T-cell (primary cell): ENCODE measurements around the gene PCDH9. TPM values are rescaled to one million over a fixed set of nuclear protein-coding genes. Genes with fewer than 3 reads are reported as not detected.

Experiments used
- ATAC-seq, 4 experiments: fragments of 200-7000 bp in 3 of 4; fragments of 150-1000 bp in 1 of 4; cut with Tn5 transposase; replicated peaks in 1 of 4; 1 replicate in 3 of 4; 2 replicates in 1 of 4; pipeline ENCODE4 v1.10.0; 2021; ENCODE audit warnings: moderate library complexity in 3 of 4, mild to moderate bottlenecking in 2 of 4, moderate number of reproducible peaks in 1 of 4
- CTCF ChIA-PET, 2 donors: fragments of 300-600 bp; sonication (Branson Sonifier 250); formaldehyde crosslinking; loops; one replicate each; lab custom pipeline; 2022; ENCODE audit warnings: antibody characterized with exemption in 2 of 2; lab: Charles Lee
- POLR2A ChIA-PET, 2 donors: fragments of 300-600 bp; sonication (Branson Sonifier 250); formaldehyde crosslinking; loops; one replicate each; lab custom pipeline; 2022; ENCODE audit warnings: antibody characterized with exemption in 2 of 2; lab: Charles Lee
- DNase-seq, 35 experiments: peaks; one replicate each; pipeline versions ENCODE4 v3.0.0 to v3.0.0-alpha.2; 2013 to 2023
- H3K27ac ChIP-seq: one replicate; pipeline ENCODE4 v1.5.1; 2013; ENCODE audit warnings: low read length
- H3K27me3 ChIP-seq, 2 experiments: replicated peaks in 1 of 2; 1 replicate in 1 of 2; 2 replicates in 1 of 2; pipeline versions ENCODE4 v1.6.1 to v1.7.0; 2013; ENCODE audit warnings: low read length in 1 of 2, mixed read lengths in 1 of 2; ENCODE audit not compliant: control insufficient read depth in 2 of 2, insufficient read depth in 2 of 2; ENCODE audit errors: extremely low read depth in 1 of 2
- H3K36me3 ChIP-seq, 2 donors: 1 replicate in 1 of 2; 2 replicates in 1 of 2; pipeline versions ENCODE4 v1.6.1 to v1.7.0; 2013; ENCODE audit warnings: low read length in 1 of 2; ENCODE audit not compliant: control insufficient read depth in 2 of 2, insufficient read depth in 1 of 2; ENCODE audit errors: extremely low read depth in 1 of 2
- H3K4me1 ChIP-seq, 2 experiments: 1 replicate in 1 of 2; 2 replicates in 1 of 2; pipeline versions ENCODE4 v1.6.1 to v1.7.0; 2013; ENCODE audit warnings: low read length in 2 of 2, mixed read lengths in 1 of 2; ENCODE audit not compliant: insufficient read depth in 2 of 2, control insufficient read depth in 1 of 2; ENCODE audit errors: extremely low read depth in 1 of 2
- H3K4me3 ChIP-seq, 2 donors: 1 replicate in 1 of 2; 2 replicates in 1 of 2; pipeline versions ENCODE4 v1.5.1 to v1.7.0; 2013; ENCODE audit warnings: mild to moderate bottlenecking in 2 of 2, low read length in 1 of 2, moderate library complexity in 1 of 2; ENCODE audit not compliant: control insufficient read depth in 1 of 2; ENCODE audit errors: extremely low read depth in 1 of 2
- H3K9me3 ChIP-seq: 2 replicates; pipeline ENCODE4 v1.7.0; 2013
- H3K27ac Mint-ChIP-seq, 2 donors: one replicate each; pipeline ENCODE4 v1.8.0; 2020 to 2021; ENCODE audit warnings: mild to moderate bottlenecking in 2 of 2, mixed read lengths in 2 of 2
- H3K27me3 Mint-ChIP-seq, 2 donors: one replicate each; pipeline ENCODE4 v1.8.0; 2021 to 2022; ENCODE audit warnings: mixed read lengths in 2 of 2
- H3K36me3 Mint-ChIP-seq: one replicate; pipeline ENCODE4 v1.8.0; 2021; ENCODE audit warnings: mixed read lengths
- H3K4me1 Mint-ChIP-seq, 3 donors: one replicate each; pipeline ENCODE4 v1.8.0; 2020 to 2022; ENCODE audit warnings: mixed read lengths in 3 of 3, mild to moderate bottlenecking in 1 of 3
- H3K4me3 Mint-ChIP-seq, 3 donors: one replicate each; pipeline ENCODE4 v1.8.0; 2020 to 2022; ENCODE audit warnings: mild to moderate bottlenecking in 3 of 3, mixed read lengths in 3 of 3, moderate library complexity in 3 of 3
- H3K9me3 Mint-ChIP-seq, 3 donors: one replicate each; pipeline ENCODE4 v1.8.0; 2020 to 2022; ENCODE audit warnings: mixed read lengths in 3 of 3
- WGBS: methylation state at CpG from one replicate; pipeline ENCODE4 v1.1.5; 2013; ENCODE audit warnings: missing lambda C conversion rate; ENCODE audit not compliant: insufficient coverage; 5-methylcytosine and 5-hydroxymethylcytosine counted together
- total RNA-seq, 35 experiments: library from RNA in 6 of 35; stranded (reverse) in 6 of 35; fragments of 120-200 nt in 1 of 35; gene quantifications; one replicate each; pipeline versions ENCODE4 v1.2.1 to v1.2.4 and lab custom pipeline; 2013 to 2026

The PCDH9 gene
- total RNA-seq, 5 donors from 2014 or later (not counting 1 experiment from before 2014, with no cell fraction given): 0.38 to 1.3 (median 0.53) TPM

GRCh38 chr13:66427458-66427861, 802.7 kb downstream of the PCDH9 start:
- ATAC-seq: no peak
- H3K4me1 ChIP-seq: no peaks in the 10 kb centered on the region
- Mint-ChIP-seq H3K27ac (no peak overlapping the region), H3K4me3 (no peak overlapping the region), H3K36me3 (no peaks in the 10 kb centered on the region), H3K9me3 (peaks cover 2 to 6% (median 4%) of the 10 kb centered on the region in 3 donors), H3K27me3 (no peaks in the 10 kb centered on the region), H3K4me1 (no peaks in the 10 kb centered on the region)
- POLR2A ChIA-PET: interaction anchor here in 1 of 2 donors (0.6 kb wide), 1 partner anchor 92 kb away, joined by 3 read pairs; no protein-coding TSS in a partner anchor
- no CpG with 5 or more reads among the region's 2 CpGs for WGBS
- no peaks in the 10 kb centered on the region for H3K9me3 ChIP-seq
- CTCF ChIA-PET: no interaction called here
- DNase-seq: no peak
- H3K36me3 ChIP-seq: no peaks in the 10 kb centered on the region
- no peak overlapping the region for H3K27ac ChIP-seq
- H3K4me3 ChIP-seq: no peak overlapping the region
- H3K27me3 ChIP-seq: no peaks in the 10 kb centered on the region

- Histone ChIP-seq H3K27me3 (no peaks in the 10 kb centered on the region), H3K36me3 (no peaks in the 10 kb centered on the region), H3K4me1 (no peaks in the 10 kb centered on the region), H3K4me3 (no peak overlapping the region), H3K9me3 (no peaks in the 10 kb centered on the region), H3K27ac (no peak overlapping the region)
- Mint-ChIP-seq H3K27ac (no peak overlapping the region), H3K9me3 (peaks cover 2 to 20% (median 11%) of the 10 kb centered on the region in 3 donors), H3K4me1 (no peaks in the 10 kb centered on the region), H3K36me3 (no peaks in the 10 kb centered on the region), H3K27me3 (no peaks in the 10 kb centered on the region), H3K4me3 (no peak overlapping the region)
- CTCF ChIA-PET: no interaction called here
- ATAC-seq: no peak
- DNase-seq: no peak
- no CpG with 5 or more reads among the region's 3 CpGs for WGBS
- POLR2A ChIA-PET: no interaction called here
Observed at GRCh38 chr13:66425741-66426140, 804.4 kb downstream of the PCDH9 start.

- H3K4me1 ChIP-seq: no peaks in the 10 kb centered on the region
- no peak overlapping the region for H3K27ac ChIP-seq
- DNase-seq (no peak), ATAC-seq (no peak)
- no peaks in the 10 kb centered on the region for H3K9me3 ChIP-seq
- H3K36me3 ChIP-seq: no peaks in the 10 kb centered on the region
- WGBS: no CpG with 5 or more reads among the region's 2 CpGs
- Mint-ChIP-seq H3K27me3 (no peaks in the 10 kb centered on the region), H3K4me3 (no peak overlapping the region), H3K9me3 (peaks cover 2 to 20% (median 16%) of the 10 kb centered on the region in 3 donors), H3K4me1 (no peaks in the 10 kb centered on the region), H3K36me3 (no peaks in the 10 kb centered on the region), H3K27ac (no peak overlapping the region)
- ChIA-PET CTCF (no interaction called here), POLR2A (no interaction called here)
- no peak overlapping the region for H3K4me3 ChIP-seq
- no peaks in the 10 kb centered on the region for H3K27me3 ChIP-seq
Observed at GRCh38 chr13:66424422-66424821, 805.7 kb downstream of the PCDH9 start.

GRCh38 chr13:66415444-66415843, 814.7 kb downstream of the PCDH9 start:
- ATAC-seq: no peak
- Mint-ChIP-seq H3K36me3 (no peaks in the 10 kb centered on the region), H3K27ac (no peak overlapping the region), H3K4me3 (no peak overlapping the region), H3K27me3 (no peaks in the 10 kb centered on the region), H3K4me1 (no peaks in the 10 kb centered on the region), H3K9me3 (peaks cover 2 to 19% (median 9%) of the 10 kb centered on the region in 3 donors)
- DNase-seq: no peak
- Histone ChIP-seq H3K9me3 (no peaks in the 10 kb centered on the region), H3K27ac (no peak overlapping the region), H3K36me3 (no peaks in the 10 kb centered on the region), H3K4me3 (no peak overlapping the region), H3K27me3 (no peaks in the 10 kb centered on the region), H3K4me1 (no peaks in the 10 kb centered on the region)
- POLR2A ChIA-PET: no interaction called here
- CTCF ChIA-PET: no interaction called here
- no CpG with 5 or more reads among the region's 2 CpGs for WGBS

- ChIA-PET CTCF (no interaction called here), POLR2A (no interaction called here)
- H3K4me3 ChIP-seq: no peak overlapping the region
- no peaks in the 10 kb centered on the region for H3K9me3 ChIP-seq
- no CpG with 5 or more reads among the region's 3 CpGs for WGBS
- no peak for DNase-seq
- no peak overlapping the region for H3K4me3 Mint-ChIP-seq
- no peaks in the 10 kb centered on the region for H3K27me3 Mint-ChIP-seq
- no peaks in the 10 kb centered on the region for H3K4me1 ChIP-seq
- H3K27ac Mint-ChIP-seq: no peak overlapping the region
- ATAC-seq: no peak
- no peaks in the 10 kb centered on the region for H3K36me3 Mint-ChIP-seq
- H3K4me1 Mint-ChIP-seq: no peaks in the 10 kb centered on the region
- no peak overlapping the region for H3K27ac ChIP-seq
- no peaks in the 10 kb centered on the region for H3K27me3 ChIP-seq
- H3K9me3 Mint-ChIP-seq: peaks cover 0 to 19% (median 9%) of the 10 kb centered on the region in 3 donors
- no peaks in the 10 kb centered on the region for H3K36me3 ChIP-seq
Observed at GRCh38 chr13:66414066-66414800, 815.9 kb downstream of the PCDH9 start.

GRCh38 chr13:66410314-66410713, 819.8 kb downstream of the PCDH9 start:
- CTCF ChIA-PET: no interaction called here
- Histone ChIP-seq H3K27me3 (no peaks in the 10 kb centered on the region), H3K36me3 (no peaks in the 10 kb centered on the region), H3K4me1 (no peaks in the 10 kb centered on the region), H3K4me3 (no peak overlapping the region), H3K27ac (no peak overlapping the region), H3K9me3 (no peaks in the 10 kb centered on the region)
- Mint-ChIP-seq H3K4me3 (no peak overlapping the region), H3K27me3 (no peaks in the 10 kb centered on the region), H3K27ac (no peak overlapping the region), H3K9me3 (peaks cover 0 to 3% (median 0%) of the 10 kb centered on the region in 3 donors), H3K36me3 (no peaks in the 10 kb centered on the region), H3K4me1 (no peaks in the 10 kb centered on the region)
- POLR2A ChIA-PET: interaction anchor here in 1 of 2 donors (0.6 kb wide), 1 partner anchor 1510 kb away, joined by 4 read pairs; no protein-coding TSS in a partner anchor
- DNase-seq (no peak), ATAC-seq (no peak)
- WGBS: no CpG with 5 or more reads among the region's 1 CpG
